Measurements from ENCODE around the gene C1orf94. TPM values are rescaled to one million over a fixed set of nuclear protein-coding genes. Genes with fewer than 3 reads are reported as not detected.

Gene C1orf94
- total and polyA plus RNA-seq, 10 of the 15 experiments (the other 5 are each of a cell fraction or from before 2014, with no cell fraction given), result not detected

DNA sequence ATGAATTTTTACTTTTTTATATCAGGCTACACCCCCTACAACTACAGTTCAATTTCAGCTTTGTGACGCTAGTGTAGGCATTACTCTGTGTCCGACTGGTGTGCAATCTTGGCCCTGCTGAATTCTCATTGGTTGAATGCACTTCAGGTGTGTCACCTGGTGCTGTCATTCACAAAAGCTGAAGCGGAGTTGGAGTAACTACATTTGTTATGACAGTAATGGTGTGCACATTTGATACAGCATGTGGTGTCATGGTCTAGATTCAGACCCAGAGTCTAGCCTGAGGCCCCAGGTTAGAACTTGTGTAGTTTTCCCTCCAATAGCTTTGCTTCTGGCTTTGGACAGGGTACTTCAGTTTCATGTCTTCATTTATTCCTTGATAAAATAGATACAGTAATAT, 88.7 kb downstream of the C1orf94 start:
- no peaks in the 10 kb centered on the region for H3K79me2 ChIP-seq (ENCODE audit: control insufficient read depth, insufficient read depth, low read length)
- no peaks in the 10 kb centered on the region for H3K36me3 ChIP-seq (ENCODE audit: control insufficient read depth in 2 of 2, insufficient read depth in 2 of 2, low read length in 1 of 2)
- ChIA-PET CTCF (no interaction called here), RAD21 (ENCODE audit: unreplicated experiment) (no interaction called here), SMC1A (ENCODE audit: uncharacterized antibody, unreplicated experiment) (no interaction called here), POLR2A (no interaction called here)
- FAIRE-seq, result no peak
- intact Hi-C loops (cut with micrococcal nuclease; ENCODE audit: unreplicated experiment), result no loop called here
- H3K27ac ChIP-seq (ENCODE audit: control insufficient read depth, insufficient read depth), result no peak overlapping the region
- no peak overlapping the region for H3K4me2 ChIP-seq (ENCODE audit: control insufficient read depth, insufficient read depth)
- H2AFZ ChIP-seq (ENCODE audit: control insufficient read depth, low read depth, low read length), result no peak overlapping the region
- no peak for ATAC-seq
- H3K27me3 ChIP-seq (replicated peaks in 1 of 2; ENCODE audit: control insufficient read depth in 2 of 2, insufficient read depth in 2 of 2, low read length in 1 of 2), result no peaks in the 10 kb centered on the region; a peak in 1 of 4 replicates
- TF ChIP-seq MYB (IDR thresholded peaks at IDR 0.05; ENCODE audit: borderline replicate concordance, low read depth, low read length) (no peak), POLR2A (IDR thresholded peaks at IDR 0.05; ENCODE audit: low read depth, low read length) (no peak), LARP7 (IDR thresholded peaks at IDR 0.05) (no peak), RB1 (IDR thresholded peaks at IDR 0.05; ENCODE audit: borderline replicate concordance) (no peak), JUND (IDR thresholded peaks at IDR 0.05; ENCODE audit: low read depth, low read length) (no peak), IKZF1 (conservative IDR thresholded peaks at IDR 0.05) (no peak), BCL11A (IDR thresholded peaks at IDR 0.05; ENCODE audit: low read depth, low read length) (no peak), SMAD5 (IDR thresholded peaks at IDR 0.05; ENCODE audit: low read depth) (no peak), SP1 (IDR thresholded peaks at IDR 0.05; ENCODE audit: low read depth, low read length) (no peak), BMI1 (IDR thresholded peaks at IDR 0.05; ENCODE audit: borderline replicate concordance) (no peak), BRCA1 (IDR thresholded peaks at IDR 0.05; ENCODE audit: low read depth, low read length) (no peak), KAT2A (conservative IDR thresholded peaks at IDR 0.05; ENCODE audit: control insufficient read depth, low read depth, low read length) (no peak), CHD1 (IDR thresholded peaks at IDR 0.05; ENCODE audit: low read depth, low read length) (no peak), JUNB (IDR thresholded peaks at IDR 0.05) (no peak), ATF2 (IDR thresholded peaks at IDR 0.05; ENCODE audit: low read length) (no peak), ATF3 (IDR thresholded peaks at IDR 0.05; ENCODE audit: borderline replicate concordance, extremely low read depth, low read depth, low read length) (no peak)
- TF ChIP-seq, protein P1, sequence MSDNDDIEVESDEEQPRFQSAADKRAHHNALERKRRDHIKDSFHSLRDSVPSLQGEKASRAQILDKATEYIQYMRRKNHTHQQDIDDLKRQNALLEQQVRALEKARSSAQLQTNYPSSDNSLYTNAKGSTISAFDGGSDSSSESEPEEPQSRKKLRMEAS (IDR thresholded peaks at IDR 0.05; ENCODE audit: low read depth, low read length), result no peak
- no peak overlapping the region for H3K9ac ChIP-seq (ENCODE audit: control insufficient read depth, insufficient read depth, low read length)
- no peaks in the 10 kb centered on the region for H3K4me1 ChIP-seq (ENCODE audit: control insufficient read depth, insufficient read depth, low read length)
- H4K20me1 ChIP-seq (ENCODE audit: control insufficient read depth, insufficient read depth), result no peaks in the 10 kb centered on the region; the same call in 1 of the 2 replicates
- BruUV-seq (replicated peaks), result no TSS peak
- DNase-seq (ENCODE audit: low read depth, low spot score), result no peak
- no peak overlapping the region for H3K4me3 ChIP-seq
- 3% methylated on average over 3 of the region's 3 CpGs for WGBS (ENCODE audit: insufficient coverage, insufficient replicate concordance, low lambda C conversion rate, missing lambda C conversion rate)
- H3K9me3 ChIP-seq (replicated peaks; ENCODE audit: control insufficient read depth, insufficient read depth, low read length), result no peaks in the 10 kb centered on the region
- in situ Hi-C loops (cut with MboI), result no loop called here

Measured in GM12878 (cell line).